Colonic mucosa (tissue), 4 donors: ENCODE measurements around the gene MDM2. TPM values are rescaled to one million over a fixed set of nuclear protein-coding genes. Genes with fewer than 3 reads are reported as not detected.

ENCODE experiments used
- DNase-seq: peaks from one replicate; pipeline ENCODE4 v3.0.0-alpha.2; 2020
- H3K27ac ChIP-seq: fragments of 200-600 bp; one replicate; pipeline ENCODE4 v1.8.0; 2021
- H3K27me3 ChIP-seq: fragments of 200-600 bp; one replicate; pipeline ENCODE4 v1.8.0; 2021
- H3K36me3 ChIP-seq: fragments of 200-600 bp; one replicate; pipeline ENCODE4 v1.8.0; 2021
- H3K4me1 ChIP-seq: fragments of 200-600 bp; one replicate; pipeline ENCODE4 v1.8.0; 2021; ENCODE audit warnings: mild to moderate bottlenecking
- H3K4me3 ChIP-seq: fragments of 200-600 bp; one replicate; pipeline ENCODE4 v1.8.0; 2021
- H3K9ac ChIP-seq, 2 donors: one replicate each; pipeline ENCODE4 v1.7.0; 2013; ENCODE audit warnings: control low read depth in 2 of 2, low read depth in 2 of 2, low read length in 2 of 2
- H3K9me3 ChIP-seq: fragments of 200-600 bp; one replicate; pipeline ENCODE4 v1.8.0; 2021
- intact Hi-C: fragments of 100-400 bp; cut with DNase I; formaldehyde crosslinking; loops from one replicate; pipeline ENCODE4 v1.14.1; 2022
- total RNA-seq, 2 donors: library from RNA; stranded (reverse); fragmentation: NEBNext Ultra II Directional in 1 of 2; extraction: Animal tissue kit (Norgen Biotek cat#: 25700) in 1 of 2; gene quantifications; one replicate each; pipeline ENCODE4 v1.2.1, GENCODE V29; 2021
- TF ChIP-seq, protein P1 (sequence below): fragments of 200-600 bp; IDR thresholded peaks from one replicate; pipeline ENCODE4 v1.8.0; 2022; ENCODE audit warnings: antibody characterized with exemption, mild to moderate bottlenecking
- donor health status: healthy.
- donor health status: DM: no; HTN: no; CAD: no.
- donor health status: DM: no; HTN: no; CAD: no.

The MDM2 gene
- total RNA-seq, 2 donors from 2014 or later, result 94.8 to 107 TPM

- TF ChIP-seq, protein P1, sequence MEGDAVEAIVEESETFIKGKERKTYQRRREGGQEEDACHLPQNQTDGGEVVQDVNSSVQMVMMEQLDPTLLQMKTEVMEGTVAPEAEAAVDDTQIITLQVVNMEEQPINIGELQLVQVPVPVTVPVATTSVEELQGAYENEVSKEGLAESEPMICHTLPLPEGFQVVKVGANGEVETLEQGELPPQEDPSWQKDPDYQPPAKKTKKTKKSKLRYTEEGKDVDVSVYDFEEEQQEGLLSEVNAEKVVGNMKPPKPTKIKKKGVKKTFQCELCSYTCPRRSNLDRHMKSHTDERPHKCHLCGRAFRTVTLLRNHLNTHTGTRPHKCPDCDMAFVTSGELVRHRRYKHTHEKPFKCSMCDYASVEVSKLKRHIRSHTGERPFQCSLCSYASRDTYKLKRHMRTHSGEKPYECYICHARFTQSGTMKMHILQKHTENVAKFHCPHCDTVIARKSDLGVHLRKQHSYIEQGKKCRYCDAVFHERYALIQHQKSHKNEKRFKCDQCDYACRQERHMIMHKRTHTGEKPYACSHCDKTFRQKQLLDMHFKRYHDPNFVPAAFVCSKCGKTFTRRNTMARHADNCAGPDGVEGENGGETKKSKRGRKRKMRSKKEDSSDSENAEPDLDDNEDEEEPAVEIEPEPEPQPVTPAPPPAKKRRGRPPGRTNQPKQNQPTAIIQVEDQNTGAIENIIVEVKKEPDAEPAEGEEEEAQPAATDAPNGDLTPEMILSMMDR, result no peak
- no peaks in the 10 kb centered on the region for H3K9me3 ChIP-seq
- no peaks in the 10 kb centered on the region for H3K27me3 ChIP-seq
- no peak overlapping the region for H3K27ac ChIP-seq
- H3K9ac ChIP-seq, result no peak overlapping the region
- no peak for DNase-seq
- H3K4me3 ChIP-seq, result no peak overlapping the region
- H3K36me3 ChIP-seq, result no peaks in the 10 kb centered on the region
- intact Hi-C loops, result no loop called here
- H3K4me1 ChIP-seq, result no peaks in the 10 kb centered on the region
Observed at GRCh38 chr12:68776976-68777610, 30.9 kb upstream of the MDM2 start.

- Histone ChIP-seq H3K4me3 (no peak overlapping the region), H3K4me1 (no peaks in the 10 kb centered on the region), H3K36me3 (no peaks in the 10 kb centered on the region), H3K9me3 (no peaks in the 10 kb centered on the region), H3K9ac (no peak overlapping the region), H3K27ac (no peak overlapping the region), H3K27me3 (no peaks in the 10 kb centered on the region)
- DNase-seq, result no peak
- TF ChIP-seq, protein P1, result no peak
- intact Hi-C loops, result no loop called here
Observed at GRCh38 chr12:68779280-68779679, 28.7 kb upstream of the MDM2 start.

DNA sequence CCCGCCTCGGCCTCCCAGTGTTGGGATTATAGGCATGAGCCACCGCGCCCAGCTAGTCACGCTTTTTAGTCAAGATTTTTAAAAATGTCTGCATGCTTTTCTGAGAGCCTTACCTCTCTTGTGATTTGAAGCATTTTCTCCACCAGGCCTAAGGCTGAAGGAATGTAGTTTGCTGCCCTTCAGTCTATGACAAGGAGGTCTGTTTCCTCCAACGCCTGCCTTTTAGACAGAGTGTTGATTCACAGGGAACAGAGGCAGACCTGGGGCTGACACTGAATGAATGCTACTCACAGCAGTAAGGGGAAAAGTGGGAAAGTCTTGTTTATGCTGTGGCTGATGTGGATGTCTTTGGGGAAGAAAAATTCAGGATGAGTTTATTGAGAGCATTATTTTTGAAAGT is 27.2 kb upstream of the MDM2 start:
- DNase-seq, result no peak
- no peak overlapping the region for H3K9ac ChIP-seq
- TF ChIP-seq, protein P1, result no peak
- H3K4me1 ChIP-seq, result no peaks in the 10 kb centered on the region
- H3K4me3 ChIP-seq, result no peak overlapping the region
- H3K27ac ChIP-seq, result no peak overlapping the region
- H3K9me3 ChIP-seq, result no peaks in the 10 kb centered on the region
- H3K27me3 ChIP-seq, result no peaks in the 10 kb centered on the region
- no peaks in the 10 kb centered on the region for H3K36me3 ChIP-seq
- intact Hi-C loops, result no loop called here

DNA sequence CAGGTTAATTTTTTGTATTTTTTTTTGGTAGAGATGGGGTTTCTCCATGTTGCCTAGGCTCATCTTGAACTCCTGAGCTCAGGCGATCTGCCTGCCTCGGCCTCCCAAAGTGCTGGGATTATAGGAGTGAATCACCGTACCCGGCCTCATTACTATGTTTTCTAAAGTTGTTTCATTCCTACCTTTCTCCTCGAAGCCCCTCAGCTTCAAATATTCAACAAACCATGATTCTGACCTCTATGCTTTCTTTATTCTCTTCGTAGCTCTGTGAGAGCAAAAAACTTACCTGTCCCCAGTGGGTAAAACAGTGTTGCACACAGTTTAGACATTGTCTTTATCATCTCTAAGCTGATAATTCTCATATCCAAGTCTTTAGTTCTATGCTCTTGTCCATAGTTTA is 26.2 kb upstream of the MDM2 start:
- no peak overlapping the region for H3K4me3 ChIP-seq
- TF ChIP-seq, protein P1, result no peak
- no peak for DNase-seq
- H3K9me3 ChIP-seq, result no peaks in the 10 kb centered on the region
- no peaks in the 10 kb centered on the region for H3K4me1 ChIP-seq
- H3K27me3 ChIP-seq, result no peaks in the 10 kb centered on the region
- H3K36me3 ChIP-seq, result no peaks in the 10 kb centered on the region
- intact Hi-C loops, result no loop called here
- no peak overlapping the region for H3K27ac ChIP-seq
- no peak overlapping the region for H3K9ac ChIP-seq

- Histone ChIP-seq H3K9me3 (no peaks in the 10 kb centered on the region), H3K4me1 (no peaks in the 10 kb centered on the region), H3K9ac (no peak overlapping the region), H3K27me3 (no peaks in the 10 kb centered on the region), H3K36me3 (no peaks in the 10 kb centered on the region), H3K27ac (no peak overlapping the region), H3K4me3 (no peak overlapping the region)
- intact Hi-C loops, result no loop called here
- DNase-seq, result no peak
- TF ChIP-seq, protein P1, result no peak
Observed at GRCh38 chr12:68784015-68784414, 24.0 kb upstream of the MDM2 start.
